GM13976 (cell line): ENCODE measurements around the gene TMA7.

Source experiments
- DNase-seq: peaks from one replicate; pipeline ENCODE4 v3.0.0; 2012; ENCODE audit warnings: low spot score
- CTCF ChIP-seq: IDR thresholded peaks from 2 replicates; pipeline ENCODE4 v1.5.1; 2012; ENCODE audit warnings: borderline replicate concordance, mild to moderate bottlenecking; ENCODE audit not compliant: insufficient read depth; ENCODE audit errors: extremely low read depth, missing control alignments, control extremely low read depth
- in situ Hi-C: fragments of 300-500 bp; cut with MboI; formaldehyde crosslinking; loops from one replicate; pipeline ENCODE4 v1.12.0; 2022; ENCODE audit warnings: low sequenced_read_pairs, mixed read lengths, inconsistent platforms; ENCODE audit not compliant: unreplicated experiment

TMA7 gene

GRCh38 chr3:48492461-48493202 lies 52.6 kb downstream of the TMA7 start:
- no peak for TF ChIP-seq CTCF
- in situ Hi-C loops, result no loop called here
- peak; percentile 52 for DNase-seq

GRCh38 chr3:48493203-48493501 lies 53.1 kb downstream of the TMA7 start:
- DNase-seq, result no peak
- TF ChIP-seq CTCF, result no peak
- in situ Hi-C loops, result no loop called here
